Glomerular visceral epithelial cell (primary cell): Measurements from ENCODE around the gene AXIN1.
"Not testable (repeated sequence)": the region's sequence is repeated elsewhere in the genome, so short reads cannot be mapped to it uniquely, and the experiment has no call there.

Experiments used
- DNase-seq: peaks from one replicate; pipeline ENCODE4 v3.0.0-alpha.2; 2016; ENCODE audit errors: extremely low spot score

The AXIN1 gene

DNA sequence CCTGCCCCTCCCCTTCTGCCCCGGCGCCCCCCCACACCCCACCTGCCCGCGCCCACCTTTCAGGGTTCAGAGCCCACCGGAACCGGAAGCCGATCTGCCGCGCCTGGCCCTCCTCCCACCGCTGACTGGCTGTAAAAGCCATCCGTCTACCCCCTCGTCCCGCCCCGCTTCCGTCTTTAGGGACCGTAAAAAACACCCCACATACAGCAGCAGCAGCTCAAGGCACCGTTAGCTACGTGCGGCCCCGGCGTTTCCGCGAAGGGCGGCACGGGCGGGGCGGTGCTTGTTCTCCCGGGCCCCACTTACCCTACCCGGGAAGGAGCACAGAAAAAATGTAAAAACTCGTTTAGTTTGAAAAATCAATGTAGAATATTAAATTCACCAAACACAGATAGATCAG is 17.9 kb upstream of the AXIN1 start, which contains the start of gene MRPL28:
Gene MRPL28 (minus strand): TSS at position 96 of the 400 bp plus-strand sequence. CDS start 320 bp downstream, outside the sequence.
- DNase-seq: peak; percentile 94

DNA sequence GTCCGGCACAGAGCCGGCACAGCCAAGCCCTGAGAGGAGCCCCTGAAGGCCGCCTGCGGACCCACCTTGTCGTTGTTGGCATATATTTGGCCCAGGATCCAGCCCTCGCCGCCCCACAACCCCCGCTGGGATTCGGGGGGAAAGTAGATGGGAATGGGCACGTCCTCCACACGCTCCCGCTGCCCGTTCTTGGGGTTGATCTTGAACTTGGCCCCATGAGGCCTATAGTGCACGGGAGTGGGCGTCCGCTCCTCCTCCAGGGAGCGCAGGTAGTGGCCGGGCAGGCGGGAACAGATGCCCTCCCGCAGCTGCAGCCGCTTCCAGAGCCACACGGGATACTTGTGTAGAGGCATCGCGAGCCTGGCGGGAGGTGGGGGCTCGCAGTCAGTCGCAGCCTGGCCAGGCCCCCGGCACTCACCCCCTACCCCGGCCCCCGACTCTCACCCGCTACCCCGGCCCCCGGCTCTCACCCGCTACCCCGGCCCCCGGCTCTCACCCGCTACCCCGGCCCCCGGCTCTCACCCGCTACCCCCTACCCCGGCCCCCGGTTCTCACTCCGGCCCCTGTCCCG is 17.4 kb upstream of the AXIN1 start:
- DNase-seq: peak; percentile 23

- no peak for DNase-seq
Measured at GRCh38 chr16:369275-369865, 16.8 kb upstream of the AXIN1 start.

DNA sequence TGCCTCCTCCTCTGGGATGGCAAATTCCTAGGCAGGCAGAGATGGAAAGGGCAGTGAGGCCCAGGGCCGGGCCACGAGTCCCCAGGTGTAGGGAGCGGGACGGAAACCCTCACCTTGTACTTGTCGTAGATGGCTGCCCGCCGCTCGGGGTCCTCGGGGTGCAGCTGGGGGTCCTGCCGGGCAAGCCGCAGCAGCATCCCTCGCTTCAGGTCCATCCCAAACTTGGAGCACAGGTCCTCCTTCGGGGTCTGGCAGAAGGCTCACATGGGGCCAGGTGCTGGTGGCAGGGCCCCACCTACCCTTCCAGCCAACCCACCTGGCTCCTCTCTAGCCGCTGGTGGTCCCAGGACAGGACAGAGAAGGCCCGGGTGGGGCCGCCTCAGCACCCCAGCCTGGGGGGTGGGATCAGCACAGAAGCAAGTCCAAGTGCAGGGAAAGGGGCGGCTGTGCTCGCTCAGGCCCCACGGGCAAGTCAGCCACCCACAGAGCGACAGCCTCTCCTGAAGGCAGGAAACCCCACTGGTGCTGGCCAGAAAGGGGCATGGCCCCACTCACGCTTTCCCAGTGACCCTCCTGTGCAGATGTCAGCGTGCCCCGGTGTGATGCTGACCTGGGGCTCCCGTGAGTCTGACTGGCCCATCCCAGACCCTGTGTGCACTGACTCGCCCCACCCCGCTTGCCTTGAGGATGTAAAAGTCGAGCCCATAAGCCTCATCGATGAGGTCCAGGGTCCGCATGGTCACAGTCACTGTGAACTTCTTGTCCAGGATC is 16.1 kb upstream of the AXIN1 start:
- no peak for DNase-seq

GRCh38 chr16:367333-367903 is 14.9 kb upstream of the AXIN1 start:
- DNase-seq: no peak

GRCh38 chr16:366476-366875 is 14.0 kb upstream of the AXIN1 start:
- no peak for DNase-seq

GRCh38 chr16:364595-365491 is 12.3 kb upstream of the AXIN1 start:
- DNase-seq: no peak

GRCh38 chr16:363766-364490 is 11.4 kb upstream of the AXIN1 start:
- DNase-seq: no peak

GRCh38 chr16:363110-363765 is 10.7 kb upstream of the AXIN1 start:
- DNase-seq: no peak

- DNase-seq: not testable (repeated sequence)
Measured at GRCh38 chr16:362702-362999, 10.1 kb upstream of the AXIN1 start.

- peak; percentile 84 for DNase-seq
Measured at GRCh38 chr16:361872-362701, 9.6 kb upstream of the AXIN1 start.

DNA sequence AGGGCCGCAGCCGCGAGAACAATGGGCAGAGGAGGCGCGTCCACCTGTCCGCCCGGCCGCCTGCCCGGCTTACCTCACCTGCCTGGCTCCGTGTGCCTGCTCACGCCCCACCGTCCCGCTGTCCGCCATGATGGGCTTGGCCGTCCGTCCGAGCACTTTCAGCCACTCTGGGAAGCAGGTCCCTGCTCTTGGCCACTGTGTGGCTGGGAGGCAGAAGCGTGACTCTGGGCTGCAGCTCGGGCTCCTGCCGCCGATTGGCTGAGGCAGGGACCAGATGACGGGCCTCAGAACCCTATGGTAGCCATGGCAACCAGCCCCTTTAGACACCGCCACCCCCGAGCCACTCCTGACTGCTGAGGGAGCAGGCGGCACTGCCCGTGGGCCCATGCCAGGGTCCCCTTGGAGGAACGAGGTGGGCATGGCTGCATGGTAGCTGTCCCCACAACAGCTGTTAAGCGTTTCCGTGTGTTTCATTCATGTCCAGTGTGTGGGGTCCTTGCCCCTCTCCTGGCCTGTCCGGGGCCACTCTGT is 8.9 kb upstream of the AXIN1 start:
- DNase-seq: no peak

DNA sequence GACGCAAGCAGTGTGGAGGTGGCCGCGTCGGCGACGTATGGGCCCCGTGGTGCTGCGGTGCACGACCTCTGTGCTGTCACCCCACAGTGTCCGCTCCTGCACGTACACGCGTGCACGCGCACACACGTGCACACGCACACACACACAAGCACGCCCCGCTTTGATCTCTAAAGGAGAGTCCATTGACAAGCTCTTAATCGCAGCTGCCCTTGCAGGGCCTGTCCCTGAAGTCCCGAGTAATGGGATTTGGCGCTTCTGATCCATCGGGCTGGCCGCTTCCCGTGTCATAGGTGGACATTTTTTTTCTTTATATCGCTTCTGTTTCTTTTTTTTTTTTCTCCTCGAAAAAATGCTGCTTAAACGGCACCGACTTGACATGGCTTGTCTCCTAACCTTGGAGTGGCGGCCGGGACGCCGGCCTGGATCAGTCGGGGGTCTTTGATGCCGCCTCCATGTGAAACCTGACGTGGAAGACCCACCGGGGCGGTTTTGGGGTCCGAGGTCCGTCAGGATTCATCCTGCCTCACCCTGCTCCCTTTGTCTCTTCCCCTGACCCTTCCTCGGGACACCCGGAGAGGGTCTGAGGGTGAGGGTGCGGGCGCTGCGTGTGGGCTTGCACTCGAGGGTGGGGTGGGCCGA is 8.3 kb upstream of the AXIN1 start:
- DNase-seq: no peak

DNA sequence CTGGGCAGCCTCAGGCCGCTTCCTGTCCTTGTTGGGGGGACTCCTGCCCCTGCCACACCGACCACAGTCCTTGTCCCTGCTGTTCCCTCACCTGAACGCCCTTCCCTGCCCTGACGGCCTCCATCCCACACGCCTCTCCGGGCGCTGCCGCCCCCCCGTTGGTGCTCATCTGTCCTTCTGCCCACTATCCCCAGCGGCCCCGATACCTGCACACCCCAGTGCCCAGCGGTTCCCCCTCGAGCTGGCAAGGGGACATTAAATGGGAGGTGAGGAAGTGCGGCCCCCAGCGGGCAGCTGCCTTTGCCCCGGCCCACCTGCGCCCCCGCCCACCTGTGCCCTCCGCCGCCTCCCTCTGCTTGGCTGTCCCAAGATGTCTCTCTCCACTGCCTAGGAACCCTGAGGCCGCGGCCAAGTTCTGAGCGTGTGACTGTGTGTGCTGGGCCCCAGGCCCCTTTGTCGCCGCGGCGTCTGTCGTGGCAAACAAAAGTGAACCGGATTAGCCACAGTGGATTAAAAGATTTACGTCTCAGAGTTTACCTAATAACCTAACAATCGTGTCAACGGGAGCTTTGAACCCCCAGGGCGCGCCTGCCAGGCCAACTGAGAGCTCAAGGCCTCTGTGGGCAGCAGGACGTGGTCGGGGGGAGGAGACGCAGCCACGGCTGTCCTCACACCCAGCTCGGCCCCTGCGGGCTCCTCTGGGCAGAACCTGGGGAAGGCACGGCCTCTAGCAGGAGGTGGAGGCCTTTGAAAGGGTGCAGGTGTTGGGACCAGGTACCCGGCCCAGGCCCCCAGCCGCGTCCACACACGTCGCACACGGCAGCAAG is 7.6 kb upstream of the AXIN1 start:
- no peak for DNase-seq

- no peak for DNase-seq
Measured at GRCh38 chr16:359067-359763, 6.7 kb upstream of the AXIN1 start.

DNA sequence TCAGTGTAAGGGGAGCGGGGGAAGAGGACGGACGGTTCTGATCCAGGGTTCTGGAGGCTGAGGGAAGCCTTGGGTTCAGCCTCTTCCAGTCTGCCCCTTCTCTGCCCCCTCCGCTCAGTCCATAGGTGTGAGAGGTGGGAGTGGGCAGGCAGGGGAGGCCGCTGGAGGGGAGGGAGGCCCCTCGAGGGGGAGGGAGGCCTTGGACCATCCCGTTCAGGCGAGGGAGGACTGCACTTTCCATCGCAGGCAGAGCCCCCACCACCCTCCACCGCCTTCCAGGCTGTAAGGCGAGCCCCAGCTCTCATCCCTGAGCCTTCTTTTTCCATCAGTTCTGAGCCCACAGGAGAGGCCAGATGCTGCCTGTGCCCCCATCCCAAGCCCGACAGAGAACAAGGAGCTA is 4.2 kb upstream of the AXIN1 start:
- DNase-seq: no peak

DNA sequence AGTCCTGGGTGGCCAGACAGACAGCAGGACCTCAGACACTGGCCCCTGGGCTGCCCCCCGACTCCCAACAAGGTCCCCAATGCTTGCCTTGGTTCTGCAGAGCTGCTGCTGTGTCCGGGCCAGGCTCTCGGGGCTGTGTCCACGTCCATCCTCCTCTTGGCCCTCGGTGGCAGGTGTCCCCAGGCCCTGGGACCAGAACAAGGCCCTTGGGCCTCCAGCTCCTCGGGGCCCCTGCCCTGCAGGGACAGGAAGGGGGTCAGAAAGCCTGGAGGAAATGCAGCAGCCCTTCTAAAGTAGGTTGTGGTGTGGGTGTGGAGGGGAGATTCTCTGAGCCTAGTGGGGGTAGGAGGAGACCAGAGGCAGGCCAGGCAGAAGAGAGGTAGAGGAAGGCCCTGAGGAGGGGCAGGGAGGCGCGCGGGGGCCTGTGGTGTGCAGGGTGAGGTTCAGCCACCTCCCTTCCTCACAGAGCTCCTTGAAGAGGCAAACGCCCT is 2.5 kb upstream of the AXIN1 start:
- DNase-seq: no peak
